ENCODE data around the gene IFT27. TPM values are rescaled to one million over a fixed set of nuclear protein-coding genes. Genes with fewer than 3 reads are reported as not detected.

The IFT27 gene
- total RNA-seq, 1 donor from 2014 or later = 31.2 TPM

DNA sequence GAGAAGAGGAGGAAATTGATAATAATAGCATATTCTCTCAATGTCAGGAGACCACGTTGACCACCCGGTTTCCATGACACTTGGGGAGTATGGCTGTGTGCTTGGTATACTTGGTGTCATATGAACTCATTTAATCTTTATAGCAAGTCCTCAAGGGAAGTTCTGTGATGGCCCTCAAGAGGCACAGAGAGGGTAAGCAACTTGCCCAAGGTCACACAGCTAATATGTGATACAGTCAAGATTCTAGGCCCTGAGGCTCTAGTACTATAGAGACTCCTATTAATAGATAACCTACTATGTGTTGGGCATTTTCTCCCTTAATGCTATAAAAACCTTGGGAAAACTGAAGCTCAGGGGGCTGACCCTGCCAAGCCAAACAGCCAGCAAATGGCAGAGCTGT, 61.8 kb downstream of the IFT27 start:
- H3K4me1 ChIP-seq = no peaks in the 10 kb centered on the region
- H3K4me3 ChIP-seq = no peak overlapping the region
- no peaks in the 10 kb centered on the region for H3K36me3 ChIP-seq
- H3K27me3 ChIP-seq (ENCODE audit: low read depth) = peaks cover 82% of the 10 kb centered on the region
- intact Hi-C loops (cut with micrococcal nuclease) = no loop called here
- no peak overlapping the region for H3K27ac ChIP-seq (replicated peaks)
- no peak for DNase-seq
- H3K9me3 ChIP-seq (replicated peaks) = no peaks in the 10 kb centered on the region
- TF ChIP-seq, protein P1, sequence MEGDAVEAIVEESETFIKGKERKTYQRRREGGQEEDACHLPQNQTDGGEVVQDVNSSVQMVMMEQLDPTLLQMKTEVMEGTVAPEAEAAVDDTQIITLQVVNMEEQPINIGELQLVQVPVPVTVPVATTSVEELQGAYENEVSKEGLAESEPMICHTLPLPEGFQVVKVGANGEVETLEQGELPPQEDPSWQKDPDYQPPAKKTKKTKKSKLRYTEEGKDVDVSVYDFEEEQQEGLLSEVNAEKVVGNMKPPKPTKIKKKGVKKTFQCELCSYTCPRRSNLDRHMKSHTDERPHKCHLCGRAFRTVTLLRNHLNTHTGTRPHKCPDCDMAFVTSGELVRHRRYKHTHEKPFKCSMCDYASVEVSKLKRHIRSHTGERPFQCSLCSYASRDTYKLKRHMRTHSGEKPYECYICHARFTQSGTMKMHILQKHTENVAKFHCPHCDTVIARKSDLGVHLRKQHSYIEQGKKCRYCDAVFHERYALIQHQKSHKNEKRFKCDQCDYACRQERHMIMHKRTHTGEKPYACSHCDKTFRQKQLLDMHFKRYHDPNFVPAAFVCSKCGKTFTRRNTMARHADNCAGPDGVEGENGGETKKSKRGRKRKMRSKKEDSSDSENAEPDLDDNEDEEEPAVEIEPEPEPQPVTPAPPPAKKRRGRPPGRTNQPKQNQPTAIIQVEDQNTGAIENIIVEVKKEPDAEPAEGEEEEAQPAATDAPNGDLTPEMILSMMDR (IDR thresholded peaks at IDR 0.05; ENCODE audit: borderline replicate concordance) = no peak

DNA sequence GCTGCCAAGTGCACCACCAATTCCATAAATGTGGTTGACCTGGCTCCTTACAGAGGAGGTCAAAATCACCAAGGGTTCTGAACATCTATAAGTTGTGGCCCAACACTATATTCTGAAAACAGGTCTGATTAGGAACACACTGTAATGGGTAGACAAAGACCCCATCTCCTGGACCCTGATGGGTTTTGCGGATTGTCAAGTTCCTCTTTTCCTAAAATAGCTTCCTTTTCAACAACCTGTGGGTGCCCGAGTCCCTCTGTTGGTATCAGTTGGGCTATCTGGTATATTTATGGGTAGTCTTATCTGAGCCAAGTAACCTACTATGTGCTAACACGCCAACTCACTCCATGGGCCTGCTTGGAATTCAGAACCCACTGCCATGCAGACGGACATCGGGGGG, 62.5 kb downstream of the IFT27 start:
- Histone ChIP-seq H3K27ac (replicated peaks) (no peak overlapping the region), H3K27me3 (ENCODE audit: low read depth) (peaks cover 82% of the 10 kb centered on the region), H3K4me1 (no peaks in the 10 kb centered on the region), H3K4me3 (no peak overlapping the region), H3K9me3 (replicated peaks) (no peaks in the 10 kb centered on the region), H3K36me3 (no peaks in the 10 kb centered on the region)
- no peak for DNase-seq
- TF ChIP-seq, protein P1 (IDR thresholded peaks at IDR 0.05; ENCODE audit: borderline replicate concordance) = no peak
- intact Hi-C loops (cut with micrococcal nuclease) = no loop called here

Other genes starting within 250 kb of the IFT27 start
- gene EIF3D, start 247.0 kb downstream of the IFT27 start, total RNA-seq = 75.4 TPM
- not detected for gene CACNG2, start 72.4 kb downstream of the IFT27 start, total RNA-seq
- not detected for gene PVALB, start 40.9 kb upstream of the IFT27 start, total RNA-seq
- gene NCF4, start 84.9 kb upstream of the IFT27 start, total RNA-seq = 5.5 TPM
- gene CSF2RB, start 137.5 kb upstream of the IFT27 start, total RNA-seq = 2.8 TPM
- gene TST, start 243.3 kb upstream of the IFT27 start, total RNA-seq = 39.8 TPM
- 58.3 TPM for gene MPST, start 243.6 kb upstream of the IFT27 start, total RNA-seq